Measurements from ENCODE around the gene HIPK4. TPM values are rescaled to one million over a fixed set of nuclear protein-coding genes. Genes with fewer than 3 reads are reported as not detected.

Gene HIPK4
- total RNA-seq, 1 donor from 2014 or later: not detected

- Mint-ChIP-seq H3K4me3 (ENCODE audit: low read depth) (no peak overlapping the region), H3K4me1 (ENCODE audit: low read depth) (peaks cover 3% of the 10 kb centered on the region), H3K27me3 (no peaks in the 10 kb centered on the region), H3K36me3 (ENCODE audit: insufficient read depth) (no peaks in the 10 kb centered on the region), H3K9me3 (ENCODE audit: low read depth) (no peaks in the 10 kb centered on the region), H3K27ac (no peak overlapping the region)
- DNase-seq (ENCODE audit: low spot score, unreplicated experiment): no peak
- TF ChIP-seq, protein P1, sequence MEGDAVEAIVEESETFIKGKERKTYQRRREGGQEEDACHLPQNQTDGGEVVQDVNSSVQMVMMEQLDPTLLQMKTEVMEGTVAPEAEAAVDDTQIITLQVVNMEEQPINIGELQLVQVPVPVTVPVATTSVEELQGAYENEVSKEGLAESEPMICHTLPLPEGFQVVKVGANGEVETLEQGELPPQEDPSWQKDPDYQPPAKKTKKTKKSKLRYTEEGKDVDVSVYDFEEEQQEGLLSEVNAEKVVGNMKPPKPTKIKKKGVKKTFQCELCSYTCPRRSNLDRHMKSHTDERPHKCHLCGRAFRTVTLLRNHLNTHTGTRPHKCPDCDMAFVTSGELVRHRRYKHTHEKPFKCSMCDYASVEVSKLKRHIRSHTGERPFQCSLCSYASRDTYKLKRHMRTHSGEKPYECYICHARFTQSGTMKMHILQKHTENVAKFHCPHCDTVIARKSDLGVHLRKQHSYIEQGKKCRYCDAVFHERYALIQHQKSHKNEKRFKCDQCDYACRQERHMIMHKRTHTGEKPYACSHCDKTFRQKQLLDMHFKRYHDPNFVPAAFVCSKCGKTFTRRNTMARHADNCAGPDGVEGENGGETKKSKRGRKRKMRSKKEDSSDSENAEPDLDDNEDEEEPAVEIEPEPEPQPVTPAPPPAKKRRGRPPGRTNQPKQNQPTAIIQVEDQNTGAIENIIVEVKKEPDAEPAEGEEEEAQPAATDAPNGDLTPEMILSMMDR (IDR thresholded peaks at IDR 0.05; ENCODE audit: unreplicated experiment): no peak
Measured at GRCh38 chr19:40387155-40387554, 2.8 kb downstream of the HIPK4 start.

DNA sequence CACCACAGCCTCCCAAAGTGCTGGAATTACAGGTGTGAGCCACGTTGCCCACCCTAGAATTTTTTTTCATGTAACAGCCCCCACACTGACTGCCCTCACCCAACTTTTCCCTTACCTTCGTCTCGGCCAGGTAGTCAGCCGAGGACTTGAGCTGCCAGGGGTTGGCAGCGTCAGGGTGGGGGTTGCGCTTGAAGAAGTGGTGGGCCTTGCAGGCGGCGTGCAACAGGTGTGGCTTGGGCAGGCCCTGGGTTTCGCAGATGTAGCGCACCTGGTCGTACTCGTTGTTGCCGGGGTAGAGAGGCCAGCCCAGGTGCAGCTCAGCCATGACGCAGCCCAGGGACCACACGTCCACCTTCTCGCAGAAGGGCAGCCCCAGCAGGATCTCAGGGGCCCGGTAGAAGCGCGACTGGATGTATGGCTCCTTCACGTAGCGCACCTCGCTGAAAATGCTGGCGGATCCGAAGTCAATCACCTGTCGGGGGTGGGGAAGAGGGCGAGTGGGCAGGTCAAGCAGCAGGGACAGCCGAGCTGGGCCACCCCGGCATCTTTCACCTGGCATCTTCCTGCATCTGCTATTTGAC is 6.2 kb downstream of the HIPK4 start:
- H3K27ac Mint-ChIP-seq: no peak overlapping the region
- DNase-seq (ENCODE audit: low spot score, unreplicated experiment): no peak
- no peaks in the 10 kb centered on the region for H3K27me3 Mint-ChIP-seq
- TF ChIP-seq, protein P1 (IDR thresholded peaks at IDR 0.05; ENCODE audit: unreplicated experiment): no peak
- no peaks in the 10 kb centered on the region for H3K9me3 Mint-ChIP-seq (ENCODE audit: low read depth)
- H3K4me1 Mint-ChIP-seq (ENCODE audit: low read depth): no peaks in the 10 kb centered on the region
- no peak overlapping the region for H3K4me3 Mint-ChIP-seq (ENCODE audit: low read depth)
- no peaks in the 10 kb centered on the region for H3K36me3 Mint-ChIP-seq (ENCODE audit: insufficient read depth)

DNA sequence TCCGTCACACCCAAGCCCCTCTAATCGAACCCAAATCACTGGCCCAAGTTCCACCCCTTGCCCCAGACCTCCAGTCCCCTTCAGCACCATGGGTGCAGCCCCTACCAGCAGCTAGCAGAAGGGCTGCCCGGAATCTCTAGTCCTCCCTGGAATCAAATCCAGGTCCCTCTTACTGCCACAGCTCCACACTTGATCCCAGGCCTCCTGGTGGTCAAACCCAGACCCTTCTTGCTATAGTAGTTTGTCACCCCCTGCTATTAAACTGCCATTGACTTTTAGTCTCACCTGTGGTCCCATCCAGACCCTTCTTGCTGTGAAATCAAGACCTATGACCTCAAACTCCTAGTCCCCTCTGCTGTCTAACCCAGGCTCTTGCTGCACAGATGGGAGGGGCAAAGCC is 8.7 kb downstream of the HIPK4 start:
- Mint-ChIP-seq H3K4me3 (ENCODE audit: low read depth) (no peak overlapping the region), H3K36me3 (ENCODE audit: insufficient read depth) (peaks cover 2% of the 10 kb centered on the region), H3K4me1 (ENCODE audit: low read depth) (no peaks in the 10 kb centered on the region), H3K27me3 (no peaks in the 10 kb centered on the region), H3K9me3 (ENCODE audit: low read depth) (no peaks in the 10 kb centered on the region), H3K27ac (no peak overlapping the region)
- TF ChIP-seq, protein P1 (IDR thresholded peaks at IDR 0.05; ENCODE audit: unreplicated experiment): peak; percentile 20
- DNase-seq (ENCODE audit: low spot score, unreplicated experiment): no peak

GRCh38 chr19:40380199-40381037 is 9.6 kb downstream of the HIPK4 start:
- no peak for DNase-seq (ENCODE audit: low spot score, unreplicated experiment)
- Mint-ChIP-seq H3K9me3 (ENCODE audit: low read depth) (no peaks in the 10 kb centered on the region), H3K36me3 (ENCODE audit: insufficient read depth) (peaks cover 6% of the 10 kb centered on the region), H3K4me1 (ENCODE audit: low read depth) (no peaks in the 10 kb centered on the region), H3K4me3 (ENCODE audit: low read depth) (no peak overlapping the region), H3K27ac (no peak overlapping the region), H3K27me3 (no peaks in the 10 kb centered on the region)
- TF ChIP-seq, protein P1 (IDR thresholded peaks at IDR 0.05; ENCODE audit: unreplicated experiment): no peak

DNA sequence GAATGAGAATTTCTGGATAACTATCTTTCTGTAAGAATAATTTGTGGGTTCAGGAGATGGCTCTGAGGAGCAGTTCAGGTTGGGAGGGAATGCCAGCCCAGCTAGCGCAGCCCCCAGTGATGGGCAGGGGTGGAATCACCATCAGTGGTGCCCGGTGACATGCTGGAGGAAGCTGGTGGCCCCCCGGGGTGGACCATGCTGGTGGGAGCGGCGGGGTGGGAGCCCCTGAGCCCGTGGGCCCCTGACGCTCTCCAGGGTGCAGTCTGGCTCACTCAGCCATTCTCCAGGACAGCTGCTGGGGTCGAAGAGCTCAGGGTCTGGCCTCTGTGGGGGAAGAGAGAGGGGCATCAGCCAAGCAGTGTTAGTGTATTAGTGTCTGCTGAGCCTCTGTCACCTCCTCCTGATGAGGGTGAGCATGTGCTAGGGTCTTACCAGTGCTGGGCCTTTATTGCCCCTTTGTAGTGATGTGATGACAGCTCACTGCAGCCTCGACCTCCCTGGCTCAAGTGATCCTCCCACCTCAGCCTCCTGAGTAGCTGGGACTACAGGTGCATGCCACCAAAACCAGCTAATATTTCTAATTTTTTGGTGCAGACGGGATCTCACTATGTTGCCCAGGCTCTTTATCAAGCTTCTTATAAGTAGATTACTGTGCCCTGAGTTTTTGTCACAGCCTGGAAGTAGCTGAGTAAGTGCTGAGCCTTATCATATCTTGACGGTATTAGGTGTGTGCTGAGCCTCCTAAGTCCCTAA is 10.4 kb downstream of the HIPK4 start:
- peak overlapping the region; percentile 74 for H3K27ac Mint-ChIP-seq
- H3K27me3 Mint-ChIP-seq: no peaks in the 10 kb centered on the region
- peaks cover 9% of the 10 kb centered on the region for H3K36me3 Mint-ChIP-seq (ENCODE audit: insufficient read depth)
- TF ChIP-seq, protein P1 (IDR thresholded peaks at IDR 0.05; ENCODE audit: unreplicated experiment): no peak
- no peaks in the 10 kb centered on the region for H3K4me1 Mint-ChIP-seq (ENCODE audit: low read depth)
- no peak for DNase-seq (ENCODE audit: low spot score, unreplicated experiment)
- no peak overlapping the region for H3K4me3 Mint-ChIP-seq (ENCODE audit: low read depth)
- H3K9me3 Mint-ChIP-seq (ENCODE audit: low read depth): no peaks in the 10 kb centered on the region
